ENCODE results near the gene IER5. TPM values are rescaled to one million over a fixed set of nuclear protein-coding genes. Genes with fewer than 3 reads are reported as not detected.
A peak's percentile ranks its signal among the peaks of the same experiment; 100 is the strongest.
"Not testable (repeated sequence)": the region's sequence is repeated elsewhere in the genome, so short reads cannot be mapped to it uniquely, and the experiment has no call there.

The IER5 gene
- total RNA-seq, 1 experiment from 2014 or later = 27.6 TPM

DNA sequence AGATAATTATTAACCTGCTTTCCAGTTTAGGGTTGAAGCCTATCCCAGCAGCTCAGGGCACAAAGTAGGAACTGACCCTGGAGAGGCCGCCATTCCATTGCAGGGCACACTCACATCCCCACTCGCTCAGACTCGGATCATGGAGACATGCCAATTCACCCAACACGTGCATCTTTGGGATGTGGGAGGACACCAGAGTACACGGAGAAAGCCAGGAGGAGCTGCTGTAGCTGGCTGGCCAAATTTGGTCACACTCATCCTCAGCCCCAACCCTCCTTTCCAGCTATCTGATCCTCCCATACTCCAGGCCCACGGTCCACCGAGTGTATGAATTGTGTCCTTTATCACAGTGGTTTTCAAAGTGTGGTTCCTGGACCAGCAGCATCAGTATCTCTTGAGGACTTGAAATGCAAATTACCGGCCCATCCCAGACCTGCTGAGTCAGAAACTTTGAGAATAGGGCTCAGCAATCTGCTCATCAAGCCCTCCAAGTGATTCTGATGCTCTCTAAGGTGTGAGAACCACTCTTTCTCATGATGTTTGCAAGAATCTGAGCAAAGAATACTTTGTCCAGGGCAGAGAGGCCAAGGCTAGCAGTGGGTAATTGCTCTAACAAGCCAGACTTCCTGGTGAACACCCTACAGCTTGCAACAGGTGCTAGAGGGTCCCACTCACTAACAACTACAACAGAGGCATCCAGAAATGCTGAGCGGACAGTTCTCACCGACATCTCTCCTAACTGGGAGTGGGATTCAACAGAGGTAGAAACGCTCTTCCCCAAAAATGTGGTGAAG is 26.3 kb downstream of the IER5 start:
- no peak for DNase-seq (ENCODE audit: low read depth)

DNA sequence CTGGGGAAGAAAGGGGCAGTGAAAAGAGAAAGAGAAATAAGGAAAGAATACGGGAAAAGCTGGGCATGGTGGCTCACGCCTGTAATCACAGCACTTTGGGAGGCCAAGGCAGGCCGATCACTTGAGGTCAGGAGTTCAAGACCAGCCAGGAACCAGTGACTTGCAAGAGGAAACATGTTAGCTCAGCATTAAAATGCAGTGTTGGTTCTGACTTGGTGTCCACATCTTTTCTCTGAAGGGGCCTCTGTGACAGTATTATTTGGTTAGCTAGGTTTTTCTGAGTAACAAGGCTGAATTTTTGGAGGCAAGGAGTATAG is 26.8 kb downstream of the IER5 start:
- no peak for DNase-seq (ENCODE audit: low read depth)

DNA sequence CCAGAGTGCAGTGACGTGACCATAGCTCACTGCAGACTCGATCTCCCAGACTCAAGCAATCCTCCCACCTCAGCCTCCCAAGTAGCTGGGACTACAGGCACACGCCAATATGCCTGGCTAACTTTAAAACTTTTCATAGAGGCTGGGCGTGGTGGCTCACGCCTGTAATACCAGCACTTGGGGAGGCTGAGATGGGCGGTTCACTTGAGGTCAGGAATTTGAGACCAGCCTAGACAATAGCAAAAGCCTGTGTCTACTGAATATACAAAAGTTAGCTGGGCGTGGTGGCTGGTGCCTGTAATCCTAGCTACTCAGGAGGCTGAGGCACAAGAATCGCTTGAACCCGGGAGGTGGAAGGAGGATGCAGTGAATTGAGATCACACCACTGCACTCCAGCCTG is 27.5 kb downstream of the IER5 start:
- DNase-seq (ENCODE audit: low read depth) = not testable (repeated sequence)

DNA sequence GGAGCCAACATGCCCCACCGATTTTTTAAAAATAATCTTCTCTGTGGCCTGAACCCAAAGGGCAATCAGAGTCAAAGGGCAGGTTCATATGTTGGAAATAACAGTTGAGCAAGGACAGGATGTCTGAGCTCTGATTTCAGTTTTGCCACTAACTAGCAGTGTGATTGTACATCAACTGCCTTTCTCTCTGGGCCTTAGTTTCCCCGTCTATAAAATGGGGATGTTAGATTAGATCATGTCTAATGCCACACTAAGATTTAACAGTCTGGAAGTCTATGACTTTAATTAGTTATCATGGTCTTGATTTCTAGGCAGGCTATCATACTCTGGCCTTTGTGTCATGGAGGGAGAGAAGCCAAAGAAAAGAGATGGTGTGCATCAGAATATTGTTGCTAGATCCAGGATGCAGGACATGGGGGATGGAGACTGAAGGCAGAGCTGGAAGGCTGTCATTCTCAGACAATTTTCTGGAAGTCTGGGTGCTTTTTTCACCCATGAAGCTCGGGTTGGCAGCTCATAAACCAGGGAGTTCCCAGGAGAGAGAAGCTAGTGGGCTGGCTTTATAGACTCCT is 28.4 kb downstream of the IER5 start:
- DNase-seq (ENCODE audit: low read depth) = no peak

DNA sequence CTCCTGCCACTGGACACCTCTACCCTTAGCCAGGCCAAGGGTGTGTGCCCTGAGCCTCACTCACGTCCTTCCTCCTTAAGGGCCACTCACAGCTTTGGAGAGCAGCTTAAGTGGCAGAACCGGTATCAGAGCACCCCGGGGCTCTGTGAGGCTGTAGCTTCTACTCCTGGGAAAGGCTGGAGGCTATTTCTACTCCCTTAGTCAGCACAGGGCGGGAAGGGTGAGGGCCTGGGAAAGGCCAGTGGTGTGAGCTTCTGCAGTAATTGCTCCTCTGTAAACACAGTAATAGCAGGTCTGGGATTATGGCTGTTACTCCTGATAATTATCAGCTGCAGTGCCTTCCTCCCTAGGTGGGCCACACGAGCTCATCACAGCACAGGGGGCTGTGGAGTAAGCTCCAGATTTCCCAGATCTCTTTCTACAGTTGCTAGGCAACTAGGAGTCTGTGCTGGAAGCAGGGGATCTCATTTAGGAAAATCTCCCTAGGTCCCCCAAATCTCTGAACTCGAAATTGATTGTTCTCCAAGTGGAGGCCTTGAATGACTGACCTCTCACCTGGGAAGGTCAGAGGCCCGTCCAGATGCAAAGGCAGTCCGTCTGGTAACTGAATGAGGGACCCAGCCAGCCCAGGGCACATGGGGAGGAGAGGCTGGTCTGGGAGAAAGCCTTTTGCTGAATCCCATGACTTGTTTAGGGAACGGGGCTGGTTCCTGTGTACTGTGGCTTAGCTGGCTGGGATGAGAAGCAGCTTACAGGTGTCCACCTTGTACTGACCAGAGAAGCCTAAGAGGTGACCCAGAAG is 29.3 kb downstream of the IER5 start:
- peak; percentile 49 for DNase-seq (ENCODE audit: low read depth)

DNA sequence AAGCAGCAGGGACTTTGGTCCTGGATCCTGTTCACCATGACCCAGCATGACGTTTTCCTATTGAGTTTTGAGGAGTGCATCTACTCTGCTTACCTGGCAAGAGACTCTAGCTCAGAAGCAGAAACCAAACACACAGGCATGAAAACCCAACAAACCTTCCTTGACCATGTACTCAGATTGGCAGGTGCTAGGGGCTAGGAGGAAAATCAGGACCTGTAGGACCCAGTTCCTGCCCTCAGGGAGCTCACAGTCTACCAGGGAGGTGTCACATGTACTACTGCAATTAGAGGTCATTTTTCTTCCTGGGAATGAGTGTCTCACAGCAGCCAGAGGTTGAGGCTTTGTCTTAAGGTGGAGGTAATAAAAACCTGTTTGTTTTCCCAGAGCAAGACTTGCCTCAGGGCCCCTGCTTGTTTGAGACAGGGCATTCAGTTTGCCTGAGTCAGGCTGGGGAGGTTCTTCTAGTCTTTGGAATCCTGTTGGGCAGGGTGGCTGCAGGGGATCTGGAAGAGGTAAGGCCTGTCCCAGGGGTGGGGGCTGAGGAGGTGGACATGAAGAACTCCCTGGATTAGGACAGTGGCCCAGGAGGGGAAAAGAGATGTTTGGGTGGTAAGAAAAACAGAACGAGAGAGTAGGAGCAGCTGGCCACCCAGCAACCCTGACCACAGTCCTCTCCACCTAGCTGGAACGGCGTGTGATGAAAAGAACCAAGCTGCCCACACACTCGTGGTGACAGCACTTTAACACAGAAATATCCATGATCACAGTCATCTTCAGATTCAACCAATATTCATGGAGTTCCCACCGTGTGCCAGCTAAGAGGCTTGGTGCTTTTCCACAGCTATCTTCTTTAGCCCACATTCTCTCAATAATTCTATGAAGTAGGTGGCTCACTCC is 30.8 kb downstream of the IER5 start:
- DNase-seq (ENCODE audit: low read depth) = no peak

DNA sequence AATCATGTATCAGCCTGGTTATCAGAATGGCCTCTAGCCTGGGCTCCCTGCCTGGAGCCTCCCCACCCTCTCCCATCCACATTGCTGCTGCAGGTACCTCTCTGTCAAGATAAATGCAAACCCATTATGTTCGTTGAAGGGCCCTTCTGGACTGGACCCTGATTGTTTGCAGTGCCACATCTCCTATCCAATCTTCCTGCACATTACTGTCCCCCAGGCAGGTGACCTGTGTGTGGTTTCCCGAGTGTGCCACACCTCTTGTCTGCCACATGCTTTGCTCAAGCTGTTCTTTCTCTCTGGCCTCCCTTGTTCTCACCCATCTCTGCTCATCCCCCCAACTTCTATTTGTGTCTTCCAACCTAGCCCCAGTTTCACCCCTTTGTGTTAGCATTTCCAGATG is 32.4 kb downstream of the IER5 start:
- no peak for DNase-seq (ENCODE audit: low read depth)

DNA sequence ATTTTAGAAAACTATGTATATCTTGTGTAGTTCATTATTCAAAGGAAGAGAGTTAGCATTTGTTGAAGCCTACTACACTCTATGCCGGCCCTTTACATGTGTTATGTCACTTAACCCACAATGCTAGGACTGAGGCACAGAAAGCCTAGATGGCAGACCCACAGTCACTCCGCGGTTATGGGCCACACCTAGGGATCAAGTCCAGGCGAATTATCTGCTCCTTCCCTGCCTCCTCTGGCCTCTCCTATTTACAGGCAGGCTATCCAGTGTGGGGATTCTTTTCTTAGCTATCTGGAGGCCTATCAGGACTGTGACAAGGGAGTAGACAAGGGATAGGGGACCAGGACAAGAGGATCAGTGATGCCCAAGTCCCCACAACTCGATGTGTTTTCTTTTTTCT is 33.0 kb downstream of the IER5 start:
- no peak for DNase-seq (ENCODE audit: low read depth)

DNA sequence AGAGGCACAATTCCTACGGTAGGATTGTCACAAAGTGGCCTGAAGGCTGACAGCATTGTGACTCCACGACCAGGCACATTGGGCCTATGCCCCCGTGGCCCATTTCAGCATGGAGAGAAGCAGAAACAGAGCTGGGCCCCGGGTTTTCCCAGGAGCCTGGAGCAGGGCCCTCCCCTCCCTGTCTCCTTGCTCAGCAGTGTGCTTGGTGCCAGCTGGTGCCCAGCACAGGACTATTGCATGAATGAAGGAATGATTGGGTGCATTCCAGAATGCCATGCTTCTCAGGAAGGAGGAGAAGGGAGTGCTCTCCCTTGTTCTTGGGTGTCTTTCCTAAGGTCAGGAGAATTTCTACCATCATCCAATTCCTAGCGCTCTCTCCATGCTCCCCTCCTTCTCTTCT is 33.7 kb downstream of the IER5 start:
- DNase-seq (ENCODE audit: low read depth) = no peak

DNA sequence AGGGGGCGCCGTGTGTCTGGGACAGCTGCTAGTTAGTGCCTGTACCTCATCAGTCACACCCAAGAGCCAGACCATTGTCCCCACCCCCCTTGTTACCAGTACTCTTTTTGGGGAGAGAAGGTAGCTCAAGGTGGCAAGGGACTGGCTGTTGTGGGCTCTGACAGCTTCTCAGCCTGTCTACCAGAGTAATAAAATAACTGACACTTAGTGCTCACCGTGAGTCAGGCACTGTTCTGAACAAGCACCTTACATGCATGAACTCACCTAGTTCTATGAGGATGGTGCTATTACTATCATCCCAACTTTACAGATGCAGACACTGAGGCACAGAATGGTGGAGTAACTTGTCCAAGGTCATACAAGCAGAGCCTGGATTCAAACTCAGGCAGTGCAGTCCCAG is 34.7 kb downstream of the IER5 start:
- no peak for DNase-seq (ENCODE audit: low read depth)

DNA sequence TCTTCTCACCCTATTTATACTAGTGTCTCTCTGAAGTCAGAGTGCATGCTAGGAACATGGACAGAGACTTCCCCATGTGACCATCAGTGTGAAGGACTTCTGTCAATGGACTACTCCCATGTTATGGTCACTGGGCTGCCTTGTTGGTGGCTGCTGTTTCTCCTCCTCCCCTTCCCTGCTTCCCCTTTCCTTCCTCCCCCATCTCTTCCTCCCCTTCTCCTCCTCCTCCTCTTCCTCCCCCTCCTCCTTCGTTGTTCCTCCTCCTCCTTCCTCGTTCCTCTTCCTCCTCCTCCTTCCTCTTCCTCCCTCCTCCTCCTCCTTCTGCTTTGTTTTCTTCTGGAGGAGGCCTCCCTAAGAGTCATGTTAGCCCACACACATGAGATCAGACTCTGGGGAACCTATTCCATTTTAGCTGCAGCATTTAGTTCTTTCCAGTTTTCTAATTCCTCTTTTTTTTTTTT is 35.8 kb downstream of the IER5 start:
- no peak for DNase-seq (ENCODE audit: low read depth)

DNA sequence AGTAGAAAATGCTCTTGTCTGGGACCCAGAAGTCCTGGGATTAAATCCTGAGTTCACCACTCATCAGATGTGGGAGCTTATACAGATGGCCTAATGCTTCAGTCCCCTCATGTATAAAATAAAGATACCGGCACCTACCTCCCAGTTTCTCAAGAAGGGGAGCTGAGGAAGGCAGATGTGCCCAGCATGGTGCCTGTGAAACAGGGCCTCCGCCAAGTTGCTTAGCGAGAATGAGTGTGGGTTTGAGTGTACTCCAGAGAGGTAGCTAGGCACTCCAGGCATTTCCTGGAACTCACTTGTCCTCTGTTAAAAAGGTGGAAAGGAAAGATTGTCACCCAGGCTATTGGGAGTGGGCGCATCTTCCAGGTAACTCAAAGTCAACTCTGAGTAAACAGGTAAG is 37.8 kb downstream of the IER5 start:
- DNase-seq (ENCODE audit: low read depth) = no peak

DNA sequence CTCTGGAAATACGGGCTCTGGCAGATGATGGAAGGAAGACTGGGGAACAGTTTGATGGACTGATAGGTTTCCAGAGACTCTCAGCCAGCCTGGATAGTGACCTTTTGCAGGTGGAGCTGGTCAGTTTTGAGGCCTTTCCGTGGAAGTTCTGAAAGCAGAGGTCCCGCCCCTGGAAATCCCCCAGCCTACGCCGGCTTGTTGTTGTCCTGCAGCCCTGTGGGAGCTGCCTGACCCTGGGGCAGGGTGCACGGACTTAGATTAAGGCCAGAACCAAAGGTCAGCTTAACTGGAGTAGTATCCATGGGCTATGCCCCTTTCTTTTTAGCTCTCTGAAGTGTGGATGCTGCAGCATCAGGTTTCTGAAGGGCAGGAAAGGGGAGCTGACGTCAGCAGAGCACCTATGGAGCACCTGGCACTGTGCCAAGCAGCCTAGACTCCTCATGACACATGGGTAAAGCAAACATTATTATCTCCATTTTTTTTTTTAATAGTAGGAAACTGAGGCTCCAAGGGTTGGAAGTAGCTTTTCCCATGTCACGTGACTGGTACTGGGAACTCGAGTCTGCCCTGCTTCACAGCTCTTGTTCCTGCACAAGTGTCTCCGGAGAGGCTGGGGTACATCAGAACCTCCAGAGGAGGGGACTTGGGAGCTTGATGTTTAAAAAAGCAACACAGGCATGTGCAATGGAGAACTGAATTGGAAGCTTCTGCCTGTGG is 38.5 kb downstream of the IER5 start:
- no peak for DNase-seq (ENCODE audit: low read depth)

DNA sequence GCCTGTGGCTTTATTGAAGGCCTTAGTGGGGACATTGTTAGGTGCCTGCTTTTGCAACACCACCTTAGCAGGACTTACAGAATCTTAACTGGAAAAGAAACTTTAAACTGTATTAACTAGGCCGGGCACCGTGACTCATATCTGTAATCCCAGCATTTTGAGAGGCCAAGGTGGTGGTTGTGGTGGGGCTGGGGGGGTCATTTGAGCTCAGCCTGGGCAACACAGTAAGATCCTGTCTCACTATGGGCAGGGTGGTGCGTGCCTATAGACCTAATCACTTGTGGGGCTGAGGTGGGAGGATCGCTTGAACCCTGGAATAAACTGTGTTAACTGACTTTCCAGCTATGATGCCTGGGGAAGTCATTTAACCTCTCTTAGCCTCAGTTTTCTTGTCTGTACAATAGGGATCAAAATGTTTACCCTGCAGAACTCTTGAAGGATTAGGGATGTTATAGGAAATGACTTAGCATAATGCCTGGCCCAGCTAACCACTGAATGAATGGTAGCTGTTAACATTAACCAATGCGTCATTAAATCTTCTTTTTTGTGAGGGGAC is 39.5 kb downstream of the IER5 start:
- peak; percentile 53 for DNase-seq (ENCODE audit: low read depth)

DNA sequence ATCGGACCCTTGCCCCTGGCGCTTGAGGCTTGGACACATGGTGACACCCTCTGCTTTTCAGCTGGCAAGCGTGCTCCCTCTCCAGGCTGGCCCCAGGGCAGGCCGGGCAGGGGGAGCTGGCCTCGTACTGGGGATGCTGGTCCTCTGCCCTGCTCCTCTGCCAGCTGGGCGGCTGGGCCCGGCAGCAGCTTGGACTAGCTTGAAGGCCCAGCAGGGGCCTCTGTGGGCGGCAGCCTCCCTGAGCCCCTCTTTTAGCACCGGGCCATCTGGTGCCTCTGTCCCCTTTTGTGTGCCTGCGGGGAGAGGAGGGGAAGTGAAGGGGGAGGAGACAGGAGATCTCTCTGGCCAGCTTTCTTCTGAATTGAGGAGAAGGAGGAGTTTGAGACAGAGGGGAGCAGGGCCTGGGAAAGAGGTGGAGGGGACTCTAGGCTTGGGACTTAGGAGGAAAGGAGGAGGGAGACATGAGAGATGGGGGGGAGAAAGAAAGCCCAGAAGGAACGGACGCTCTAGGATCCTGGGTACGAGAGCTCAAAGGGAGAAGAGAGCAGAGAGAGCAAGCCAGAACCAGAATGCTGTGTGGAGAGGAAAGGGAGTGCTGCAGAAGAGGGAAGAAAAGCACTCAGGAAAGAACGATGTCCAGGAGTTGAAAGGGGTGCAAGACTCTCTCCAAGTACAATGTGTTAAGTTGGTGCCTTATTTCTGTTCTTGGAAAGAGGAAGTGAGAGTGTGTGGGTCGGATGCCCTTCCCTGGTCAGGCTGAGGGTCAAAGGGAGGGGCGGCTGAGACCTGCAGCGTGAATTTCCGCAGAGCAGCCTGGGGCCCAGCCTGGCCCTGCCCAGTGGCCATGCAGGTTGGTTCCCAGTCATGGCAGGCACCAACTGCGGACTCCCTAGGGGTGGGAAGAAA is 40.3 kb downstream of the IER5 start:
- no peak for DNase-seq (ENCODE audit: low read depth)

DNA sequence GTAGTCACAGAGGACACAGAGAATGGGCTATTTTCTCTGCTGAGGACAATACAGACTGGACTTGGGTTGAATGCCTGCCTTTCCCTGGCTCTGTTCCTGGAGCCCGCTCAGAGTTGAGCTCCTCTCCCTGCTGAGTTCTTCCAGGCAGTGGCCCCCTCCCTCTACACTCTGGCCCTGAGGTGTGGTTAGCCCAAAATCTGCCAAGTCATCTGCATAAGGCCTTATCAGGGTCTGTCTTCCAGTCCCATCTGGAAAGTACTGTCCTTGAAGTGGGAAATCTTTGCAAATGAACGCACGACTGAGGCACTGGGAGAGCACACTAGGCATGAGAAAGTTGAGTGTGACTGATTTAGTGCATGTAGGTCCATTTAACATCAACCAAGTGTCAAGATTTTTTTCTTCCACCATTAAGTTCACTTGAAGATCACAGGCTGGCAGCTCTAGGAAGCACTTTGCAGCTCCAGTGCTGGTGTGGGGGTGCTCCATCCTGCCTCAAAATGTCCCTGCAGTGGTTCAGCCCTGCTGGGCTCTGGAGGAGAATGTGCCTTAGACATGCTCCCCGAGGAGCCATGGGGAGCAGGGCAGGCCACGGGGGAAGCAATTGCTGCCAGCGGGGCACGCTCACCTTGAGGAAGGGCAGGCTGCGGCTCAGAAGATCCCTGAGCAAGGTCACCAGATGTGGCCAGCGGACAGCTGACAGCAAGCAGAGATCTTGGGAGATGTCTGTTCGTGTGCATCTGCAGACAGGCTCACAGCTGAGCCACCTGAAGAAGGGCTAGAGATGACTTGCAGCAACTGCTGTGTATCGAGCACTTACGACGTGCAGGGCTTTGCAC is 41.5 kb downstream of the IER5 start:
- no peak for DNase-seq (ENCODE audit: low read depth)

DNA sequence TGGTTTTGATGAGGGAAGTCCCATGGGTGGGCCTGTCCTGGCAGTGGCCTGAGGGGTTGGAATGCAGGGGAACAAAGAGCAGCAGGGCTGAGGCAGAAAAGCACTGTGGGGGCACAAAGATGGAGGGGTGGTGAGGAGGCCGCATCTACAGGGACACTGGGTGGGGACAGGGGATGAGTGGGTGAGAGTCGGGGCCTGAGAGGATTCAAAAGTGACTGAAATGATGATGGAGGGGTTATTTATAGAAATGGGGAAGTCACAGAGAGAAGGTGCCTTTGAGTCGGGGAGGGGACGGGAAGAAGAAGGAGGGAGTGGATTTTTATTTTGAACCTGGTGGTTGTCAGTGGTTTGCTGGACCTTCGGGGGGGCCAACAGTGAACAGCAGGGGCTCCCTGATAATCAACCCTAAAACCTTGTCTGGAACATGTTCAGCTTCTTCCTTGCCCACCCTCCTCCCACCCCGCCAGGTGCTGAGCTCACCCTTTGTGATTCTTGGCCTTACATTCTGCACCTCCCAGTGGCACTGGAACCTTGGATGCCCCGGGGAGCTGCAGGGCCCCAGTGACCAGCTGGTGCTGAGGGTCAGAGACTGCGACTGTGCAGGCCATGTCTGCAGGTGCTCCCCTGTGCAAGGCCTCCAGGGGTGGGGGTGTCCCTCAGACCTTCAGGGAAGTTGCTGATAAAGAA is 42.9 kb downstream of the IER5 start:
- no peak for DNase-seq (ENCODE audit: low read depth)

DNA sequence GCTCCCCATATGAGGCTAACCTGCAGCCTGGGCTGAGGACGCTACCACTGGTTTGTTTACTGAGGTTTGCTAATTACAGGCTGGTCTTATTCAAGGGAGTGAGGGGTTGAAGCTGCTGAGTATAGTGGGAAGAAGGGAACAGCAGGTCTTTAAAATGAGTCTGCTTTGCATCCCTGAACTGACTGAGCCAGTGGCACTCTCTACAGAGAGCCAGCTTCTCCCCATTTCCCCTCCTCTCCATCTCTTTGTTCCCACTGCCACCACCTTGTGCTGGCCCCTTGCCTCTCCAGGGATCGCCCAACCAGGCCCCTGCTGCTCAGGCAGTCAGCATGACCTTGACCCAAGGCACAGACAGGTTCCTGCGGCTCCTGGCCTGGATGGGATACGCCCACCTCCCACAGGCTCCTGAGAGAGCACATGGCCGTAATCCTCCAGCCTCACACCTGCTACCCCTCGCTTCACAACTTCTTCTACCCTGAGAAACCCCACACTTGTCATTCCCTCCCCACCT is 45.0 kb downstream of the IER5 start:
- no peak for DNase-seq (ENCODE audit: low read depth)

All from HT1080 (cell line).